Measurements from ENCODE around the gene MPHOSPH9.

- TF ChIP-seq, protein P1, sequence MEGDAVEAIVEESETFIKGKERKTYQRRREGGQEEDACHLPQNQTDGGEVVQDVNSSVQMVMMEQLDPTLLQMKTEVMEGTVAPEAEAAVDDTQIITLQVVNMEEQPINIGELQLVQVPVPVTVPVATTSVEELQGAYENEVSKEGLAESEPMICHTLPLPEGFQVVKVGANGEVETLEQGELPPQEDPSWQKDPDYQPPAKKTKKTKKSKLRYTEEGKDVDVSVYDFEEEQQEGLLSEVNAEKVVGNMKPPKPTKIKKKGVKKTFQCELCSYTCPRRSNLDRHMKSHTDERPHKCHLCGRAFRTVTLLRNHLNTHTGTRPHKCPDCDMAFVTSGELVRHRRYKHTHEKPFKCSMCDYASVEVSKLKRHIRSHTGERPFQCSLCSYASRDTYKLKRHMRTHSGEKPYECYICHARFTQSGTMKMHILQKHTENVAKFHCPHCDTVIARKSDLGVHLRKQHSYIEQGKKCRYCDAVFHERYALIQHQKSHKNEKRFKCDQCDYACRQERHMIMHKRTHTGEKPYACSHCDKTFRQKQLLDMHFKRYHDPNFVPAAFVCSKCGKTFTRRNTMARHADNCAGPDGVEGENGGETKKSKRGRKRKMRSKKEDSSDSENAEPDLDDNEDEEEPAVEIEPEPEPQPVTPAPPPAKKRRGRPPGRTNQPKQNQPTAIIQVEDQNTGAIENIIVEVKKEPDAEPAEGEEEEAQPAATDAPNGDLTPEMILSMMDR (IDR thresholded peaks at IDR 0.05), result no peak
- no peak for TF ChIP-seq EP300 (IDR thresholded peaks at IDR 0.05)
Observed at GRCh38 chr12:123133701-123134100, 99.2 kb downstream of the MPHOSPH9 start.

Data from stomach (tissue), 4 donors.